B cell (primary cell): ENCODE data around the gene STRADA. TPM values are rescaled to one million over a fixed set of nuclear protein-coding genes. Genes with fewer than 3 reads are reported as not detected.
A peak's percentile ranks its signal among the peaks of the same experiment; 100 is the strongest.

ENCODE experiments used
- ATAC-seq: fragments of 200-7000 bp; cut with Tn5 transposase; one replicate; pipeline ENCODE4 v1.10.0; 2021; ENCODE audit warnings: low read depth, mild to moderate bottlenecking, moderate number of reproducible peaks, moderate library complexity
- CTCF ChIA-PET: fragments of 350-600 bp; sonication (Branson Sonifier 250); formaldehyde crosslinking; loops from one replicate; lab custom pipeline; 2021; ENCODE audit warnings: antibody characterized with exemption, inconsistent platforms; lab: Charles Lee
- POLR2A ChIA-PET: fragments of 350-600 bp; sonication (Branson Sonifier 250); formaldehyde crosslinking; loops from one replicate; lab custom pipeline; 2021; ENCODE audit warnings: antibody characterized with exemption; lab: Charles Lee
- DNase-seq: peaks from one replicate; pipeline ENCODE4 v3.0.0; 2013
- H2AFZ ChIP-seq: 2 replicates; pipeline ENCODE4 v1.6.1; 2012; ENCODE audit warnings: mild to moderate bottlenecking, low read depth, low read length; ENCODE audit not compliant: insufficient read depth, poor library complexity, severe bottlenecking
- H3K27ac ChIP-seq, 2 donors: 1 replicate in 1 of 2; 2 replicates in 1 of 2; pipeline ENCODE4 v1.5.1; 2012 to 2013; ENCODE audit warnings: low read length in 2 of 2, mild to moderate bottlenecking in 2 of 2, moderate library complexity in 1 of 2
- H3K27me3 ChIP-seq, 4 experiments: fragments of 200-600 bp in 1 of 4; sonication (generic) in 1 of 4; replicated peaks in 1 of 4; 1 replicate in 2 of 4; 2 replicates in 2 of 4; pipeline versions ENCODE4 v1.6.1 to v1.7.0; 2013 to 2016; ENCODE audit warnings: low read length in 3 of 4, mild to moderate bottlenecking in 2 of 4, mixed read lengths in 1 of 4, moderate library complexity in 1 of 4; ENCODE audit not compliant: insufficient read depth in 4 of 4, control insufficient read depth in 3 of 4; ENCODE audit errors: control extremely low read depth in 1 of 4
- H3K36me3 ChIP-seq, 2 experiments: replicated peaks in 1 of 2; 1 replicate in 1 of 2; 2 replicates in 1 of 2; pipeline versions ENCODE4 v1.6.1 to v1.7.1; 2013; ENCODE audit warnings: low read length in 1 of 2; ENCODE audit not compliant: insufficient read depth in 2 of 2, control insufficient read depth in 1 of 2; ENCODE audit errors: control extremely low read depth in 1 of 2, extremely low read depth in 1 of 2
- H3K4me1 ChIP-seq, 2 donors: fragments of 200-600 bp in 1 of 2; sonication (generic) in 1 of 2; 1 replicate in 1 of 2; 2 replicates in 1 of 2; pipeline versions ENCODE4 v1.5.1 to v1.6.1; 2013 to 2017; ENCODE audit warnings: low read length in 2 of 2; ENCODE audit not compliant: control insufficient read depth in 2 of 2, insufficient read depth in 2 of 2
- H3K4me2 ChIP-seq: replicated peaks from 2 replicates; pipeline ENCODE3; 2012; ENCODE audit warnings: mild to moderate bottlenecking, low read depth, low read length; ENCODE audit not compliant: poor library complexity, severe bottlenecking
- H3K4me3 ChIP-seq, 5 experiments: fragments of 200-600 bp in 1 of 5; sonication (generic) in 1 of 5; 1 replicate in 3 of 5; 2 replicates in 2 of 5; pipeline versions ENCODE4 v1.5.1 to v1.7.0; 2011 to 2016; ENCODE audit warnings: low read length in 4 of 5, mild to moderate bottlenecking in 4 of 5, low read depth in 2 of 5, control low read depth in 1 of 5, moderate library complexity in 1 of 5; ENCODE audit not compliant: insufficient read depth in 1 of 5; ENCODE audit errors: control extremely low read depth in 1 of 5, extremely low read depth in 1 of 5
- H3K79me2 ChIP-seq: fragments of 200-600 bp; sonication (generic); one replicate; pipeline ENCODE4 v1.6.0; 2016; ENCODE audit warnings: low read length; ENCODE audit not compliant: control insufficient read depth, insufficient read depth
- H3K9ac ChIP-seq: fragments of 200-600 bp; sonication (generic); 2 replicates; pipeline ENCODE4 v1.6.1; 2017; ENCODE audit warnings: mild to moderate bottlenecking, low read length, moderate library complexity
- H3K9me3 ChIP-seq, 3 donors: one replicate each; pipeline versions ENCODE4 v1.6.1 to v1.7.1; 2013; ENCODE audit warnings: low read length in 2 of 3; ENCODE audit not compliant: control insufficient read depth in 2 of 3, insufficient read depth in 1 of 3; ENCODE audit errors: control extremely low read depth in 1 of 3
- H4K20me1 ChIP-seq: 2 replicates; pipeline ENCODE4 v1.6.0; 2012; ENCODE audit warnings: mild to moderate bottlenecking, low read length; ENCODE audit not compliant: insufficient read depth, control insufficient read depth, poor library complexity, severe bottlenecking
- H3K27ac Mint-ChIP-seq: one replicate; pipeline ENCODE4 v1.8.0; 2021; ENCODE audit warnings: mixed read lengths
- H3K27me3 Mint-ChIP-seq: one replicate; pipeline ENCODE4 v1.8.0; 2021; ENCODE audit warnings: mixed read lengths
- H3K4me1 Mint-ChIP-seq: one replicate; pipeline ENCODE4 v1.8.0; 2021; ENCODE audit warnings: mixed read lengths
- H3K4me3 Mint-ChIP-seq: one replicate; pipeline ENCODE4 v1.8.0; 2021; ENCODE audit warnings: mixed read lengths
- H3K9me3 Mint-ChIP-seq: one replicate; pipeline ENCODE4 v1.8.0; 2022; ENCODE audit warnings: mixed read lengths; ENCODE audit not compliant: insufficient read depth
- CTCF ChIP-seq: fragments of 200-600 bp; IDR thresholded peaks from one replicate; pipeline ENCODE4 v1.8.0; 2022; ENCODE audit warnings: antibody characterized with exemption, mild to moderate bottlenecking
- EZH2 ChIP-seq: IDR thresholded peaks from 2 replicates; pipeline ENCODE4 v1.6.1; 2012; ENCODE audit warnings: borderline replicate concordance, low read depth, mild to moderate bottlenecking, moderate library complexity, low read length; ENCODE audit not compliant: insufficient read depth, poor library complexity, severe bottlenecking
- WGBS: methylation state at CpG from one replicate; pipeline ENCODE4 v1.1.5; 2013; ENCODE audit warnings: missing lambda C conversion rate; ENCODE audit not compliant: insufficient coverage; 5-methylcytosine and 5-hydroxymethylcytosine counted together
- intact Hi-C: fragments of 100-400 bp; cut with micrococcal nuclease; formaldehyde crosslinking; loops from one replicate; pipeline ENCODE4 v1.10.0; 2022
- polyA plus RNA-seq: library from polyadenylated mRNA; depleted of rRNA; stranded (reverse); fragments of >200 nt; gene quantifications from 2 replicates; pipeline ENCODE4 v1.2.3, GENCODE V29; 2012
- total RNA-seq, 2 donors: library from RNA; stranded (reverse); fragments of 120-200 nt in 1 of 2; gene quantifications; 1 replicate in 1 of 2; 2 replicates in 1 of 2; pipeline versions ENCODE4 v1.2.3 to v1.2.4, GENCODE V29; 2013 to 2022

STRADA gene
- total and polyA plus RNA-seq, 2 donors (not counting 1 experiment from before 2014, with no cell fraction given) = 48.1 to 93.2 TPM

GRCh38 chr17:63694229-63694949 lies 47.2 kb downstream of the STRADA start:
- Histone ChIP-seq H2AFZ (no peak overlapping the region), H3K36me3 (peaks cover 1 to 73% of the 10 kb centered on the region in 2 experiments), H3K9me3 (no peaks in the 10 kb centered on the region), H3K27ac (peak overlapping the region; percentile 43 to 75), H4K20me1 (peaks cover 51% of the 10 kb centered on the region), H3K9ac (peak overlapping the region; percentile 37), H3K79me2 (peaks cover 34% of the 10 kb centered on the region), H3K27me3 (no peaks in the 10 kb centered on the region), H3K4me2 (peak overlapping the region; percentile 99), H3K4me3 (no peak overlapping the region), H3K4me1 (peaks cover 39 to 47% of the 10 kb centered on the region in 2 donors)
- H3K4me1 Mint-ChIP-seq = peaks cover 53% of the 10 kb centered on the region
- POLR2A ChIA-PET = interaction anchor here (0.6 to 10.6 kb wide), 12 partner anchors 9 to 149 kb away, joined by 3 to 113 read pairs (median 6); partner anchors contain the start of genes CCDC47, DDX42 and MAP3K3
- peak overlapping the region; percentile 71 for H3K4me3 Mint-ChIP-seq
- intact Hi-C loops = no loop called here
- peak overlapping the region; percentile 91 for H3K27ac Mint-ChIP-seq
- CTCF ChIA-PET = interaction anchor here (0.8 to 3.3 kb wide), 8 partner anchors 11 to 269 kb away, joined by 3 to 46 read pairs (median 4); partner anchors contain the start of genes CCDC47, DDX42 and MAP3K3
- ATAC-seq (no peak), DNase-seq (peak; percentile 53)
- TF ChIP-seq CTCF (no peak), EZH2 (no peak)
- no peaks in the 10 kb centered on the region for H3K27me3 Mint-ChIP-seq
- WGBS = 85% methylated on average over 11 of the region's 12 CpGs
- H3K9me3 Mint-ChIP-seq = no peaks in the 10 kb centered on the region
